HG03139 (cell line): ENCODE results near the gene CNR2.
A peak's percentile ranks its signal among the peaks of the same experiment; 100 is the strongest.
"Not testable (repeated sequence)": the region's sequence is repeated elsewhere in the genome, so short reads cannot be mapped to it uniquely, and the experiment has no call there.

Experiments used
- ATAC-seq: cut with Tn5 transposase; IDR thresholded peaks from one replicate; pipeline ENCODE4 v1.9.1; 2021; ENCODE audit not compliant: unreplicated experiment

Gene CNR2

DNA sequence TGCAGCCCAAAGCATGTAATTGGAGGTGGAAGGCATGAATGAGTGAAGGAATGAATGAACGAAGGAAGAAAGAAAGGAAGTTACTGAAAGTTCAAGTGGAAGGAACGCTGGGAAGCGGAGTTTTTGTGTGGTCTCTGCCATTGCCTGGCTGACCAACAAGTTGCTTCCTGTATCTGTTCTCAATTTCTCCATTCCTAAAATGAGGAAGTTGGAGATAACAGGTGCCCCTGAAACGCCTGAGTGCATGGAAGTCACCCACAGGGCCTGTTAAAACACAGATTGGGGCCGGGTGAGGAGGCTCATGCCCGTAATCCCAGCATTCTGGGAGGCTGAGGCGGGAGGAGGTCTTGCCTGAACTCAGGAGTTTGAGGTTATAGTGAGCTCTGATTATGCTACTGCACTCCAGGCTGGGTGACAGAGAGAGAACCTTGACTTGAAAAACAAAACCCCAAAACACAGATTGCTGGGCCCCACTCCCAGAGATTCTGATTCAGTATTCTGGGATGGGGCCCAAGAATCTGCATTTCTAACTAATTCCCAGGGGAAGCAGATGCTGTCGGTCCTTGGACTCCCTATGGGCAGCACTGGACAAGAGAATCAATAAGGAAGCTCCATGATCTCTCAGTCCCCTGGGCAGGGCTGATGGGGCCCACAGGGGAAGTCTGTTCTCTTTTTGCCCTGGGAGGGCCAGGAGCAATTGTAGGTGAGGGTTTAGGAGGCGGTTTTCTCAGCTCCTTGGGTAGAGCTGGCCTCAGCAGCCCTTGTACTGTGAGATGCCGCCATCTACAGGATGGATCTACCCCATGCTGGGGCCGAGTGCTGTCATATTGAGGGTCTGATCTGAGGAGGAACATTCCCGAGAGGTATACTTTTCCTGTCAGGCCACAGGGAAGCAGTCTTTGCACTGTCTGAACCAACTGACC is 3.3 kb upstream of the CNR2 start:
- peak; percentile 46 for ATAC-seq

DNA sequence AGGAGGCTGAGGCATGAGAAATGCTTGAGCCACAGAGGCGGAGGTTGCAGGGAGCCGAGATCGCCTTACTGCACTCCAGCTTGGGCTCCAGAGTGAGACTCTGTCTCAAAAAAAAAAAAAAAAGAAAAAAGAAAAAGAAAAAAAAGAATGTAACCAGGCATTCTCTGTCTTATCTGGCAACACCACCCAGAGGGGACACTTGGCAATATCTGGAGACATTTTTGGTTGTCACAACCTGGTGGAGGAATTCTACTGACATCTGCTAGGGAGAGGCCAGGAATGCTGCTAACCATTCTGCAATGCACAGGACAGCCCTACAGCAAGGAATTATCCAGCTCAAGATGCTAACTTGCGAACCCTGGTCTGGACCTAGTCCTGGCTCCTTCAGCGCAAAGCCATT is 2.3 kb upstream of the CNR2 start:
- ATAC-seq: no peak

DNA sequence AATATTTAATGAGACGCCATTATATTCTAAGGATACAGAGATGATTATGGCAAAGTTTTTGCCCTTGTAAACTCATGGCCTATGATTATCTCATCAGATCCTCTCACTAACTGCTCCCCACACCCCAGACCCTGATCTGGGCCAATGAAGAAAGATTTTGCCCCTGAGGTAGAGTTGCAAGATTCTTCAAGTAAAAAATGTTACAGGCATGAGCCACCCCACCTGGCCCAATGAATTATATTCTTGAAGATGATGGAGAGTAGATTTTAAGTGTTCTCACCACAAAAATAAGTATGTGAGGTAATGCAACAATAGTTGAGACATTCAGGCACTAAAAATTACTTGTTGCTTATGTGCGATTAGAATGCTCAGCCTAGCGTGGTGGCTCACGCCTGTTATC is 1.8 kb upstream of the CNR2 start:
- no peak for ATAC-seq

DNA sequence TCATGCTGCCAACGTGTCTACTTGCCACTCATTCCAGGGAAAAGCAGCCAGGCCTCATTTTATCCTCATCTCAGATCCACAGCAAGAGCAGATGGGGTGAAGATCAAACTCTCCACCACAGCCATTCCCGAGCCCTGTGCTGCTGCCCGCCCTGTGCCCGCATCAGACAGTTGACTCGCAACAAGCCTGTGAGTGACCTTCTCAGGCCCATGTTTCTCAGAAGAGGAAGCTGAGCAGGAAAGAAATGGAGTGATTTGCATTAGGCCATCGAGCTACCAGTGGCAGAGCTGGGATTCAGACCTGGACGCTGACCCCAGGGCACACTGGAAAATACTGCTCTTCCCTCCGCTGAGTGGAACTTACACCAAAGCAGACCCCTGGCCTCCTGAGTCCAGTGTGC is 1.2 kb downstream of the CNR2 start:
- no peak for ATAC-seq

DNA sequence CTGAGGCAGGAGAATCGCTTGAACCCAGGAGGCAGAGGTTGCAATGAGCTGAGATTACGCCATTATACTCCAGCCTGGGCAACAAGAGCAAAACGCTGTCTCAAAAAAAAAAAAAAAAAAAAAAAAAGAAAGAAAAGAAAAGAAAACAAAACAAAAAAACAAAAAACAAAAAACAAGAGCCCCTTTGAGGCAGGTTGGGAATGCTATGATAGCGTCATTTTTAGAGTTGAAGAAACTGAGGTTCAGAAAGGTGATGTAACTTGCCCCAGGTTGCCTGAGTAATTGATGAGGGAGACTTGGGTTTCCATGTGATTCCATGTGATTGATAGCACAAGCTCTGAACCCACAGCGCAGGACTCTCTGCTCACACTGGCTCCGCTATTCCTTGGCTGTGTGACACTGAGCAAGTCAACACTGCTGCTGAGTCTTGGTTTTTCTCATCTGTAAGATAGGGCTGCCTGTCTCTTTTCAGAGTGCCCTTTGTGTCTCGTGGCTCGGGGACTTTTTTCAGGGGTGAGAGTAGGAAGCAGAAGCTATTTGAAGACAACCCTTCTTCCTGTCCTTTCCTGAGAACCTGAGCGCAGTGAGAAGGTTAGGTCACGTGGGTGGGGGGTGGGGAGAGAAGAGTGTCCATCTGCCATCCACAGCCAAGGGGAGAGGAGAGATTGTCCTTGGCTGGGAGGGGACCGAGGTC is 2.5 kb downstream of the CNR2 start:
- ATAC-seq: no peak

DNA sequence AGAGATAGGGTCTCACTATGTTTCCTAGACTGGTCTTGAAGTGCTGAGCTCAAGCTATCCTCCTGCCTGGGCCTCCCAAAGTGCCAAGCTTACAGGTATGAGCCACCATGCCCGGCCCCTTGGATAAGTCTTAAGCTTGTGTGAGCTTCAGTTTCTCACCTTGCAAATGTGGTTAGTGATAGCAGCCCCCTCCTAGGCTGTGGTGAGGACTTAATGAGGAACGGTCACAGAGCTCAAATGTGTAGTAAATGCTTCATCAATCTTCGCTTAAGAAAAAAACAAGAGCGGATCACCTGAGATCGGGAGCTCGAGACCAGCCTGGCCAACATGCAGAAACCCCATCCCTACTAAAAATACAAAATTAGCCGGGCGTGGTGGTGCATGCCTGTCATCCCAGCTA is 3.0 kb downstream of the CNR2 start:
- no peak for ATAC-seq

DNA sequence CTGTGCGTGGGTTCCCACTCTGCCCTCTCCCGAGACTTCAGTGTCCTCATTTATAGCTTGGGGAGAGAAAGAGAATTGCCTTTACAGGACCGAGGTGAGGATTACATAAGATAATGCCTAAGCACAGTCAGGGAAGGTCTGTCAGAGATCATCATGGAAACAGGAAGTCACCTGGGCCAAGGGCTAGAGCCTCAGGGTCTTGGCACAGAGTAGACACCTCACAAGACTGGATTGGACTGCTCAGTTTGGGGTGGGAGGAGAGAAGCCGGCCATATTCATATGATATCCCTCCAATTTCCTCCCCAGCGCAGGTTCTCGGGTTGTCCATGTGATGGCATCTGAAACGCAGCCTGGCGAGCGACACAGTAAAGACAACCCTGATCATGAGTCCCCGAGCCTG is 3.8 kb downstream of the CNR2 start:
- ATAC-seq: no peak

DNA sequence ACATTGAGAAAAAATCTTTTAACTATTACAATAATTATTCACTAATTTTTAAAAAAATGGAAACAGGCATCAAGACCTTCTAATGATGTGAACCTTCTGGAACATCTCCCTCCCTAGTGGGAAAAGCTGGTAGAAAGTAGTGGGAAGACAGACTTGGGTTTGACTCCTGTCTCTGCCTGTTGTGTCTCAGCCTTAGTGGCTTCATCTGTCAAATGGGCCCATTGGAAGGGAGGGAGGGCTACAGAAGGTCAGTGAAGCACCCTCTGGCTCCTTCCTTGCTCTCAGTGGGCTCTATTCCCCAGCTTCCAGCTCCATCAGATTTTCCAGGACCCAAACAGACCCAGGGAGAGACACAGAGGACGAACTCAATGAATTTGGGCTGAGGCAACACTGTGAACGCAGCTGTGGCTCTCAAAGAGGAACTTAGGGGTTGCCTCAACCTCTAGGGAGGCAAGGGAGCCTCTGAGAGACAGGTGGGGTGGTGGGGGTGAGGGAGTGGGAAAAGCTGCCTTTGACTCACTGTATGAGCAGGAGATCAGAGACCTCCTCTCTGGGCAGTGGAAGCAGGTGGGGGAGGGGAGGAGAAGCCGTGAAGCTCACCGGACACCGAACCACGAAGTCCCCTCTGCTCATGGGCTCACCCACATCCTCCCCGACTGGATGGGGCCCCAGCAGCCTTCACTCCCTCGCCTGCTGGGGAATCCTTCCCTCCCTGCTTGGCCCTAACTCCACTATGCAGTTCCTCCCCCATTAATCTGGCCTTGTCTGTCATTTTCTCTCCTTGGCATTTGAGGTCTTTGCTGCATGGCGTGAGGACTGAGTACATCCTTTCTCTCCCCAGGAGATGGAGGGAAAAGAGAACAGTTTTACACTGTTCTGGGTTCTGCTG is 4.5 kb downstream of the CNR2 start:
- ATAC-seq: no peak

DNA sequence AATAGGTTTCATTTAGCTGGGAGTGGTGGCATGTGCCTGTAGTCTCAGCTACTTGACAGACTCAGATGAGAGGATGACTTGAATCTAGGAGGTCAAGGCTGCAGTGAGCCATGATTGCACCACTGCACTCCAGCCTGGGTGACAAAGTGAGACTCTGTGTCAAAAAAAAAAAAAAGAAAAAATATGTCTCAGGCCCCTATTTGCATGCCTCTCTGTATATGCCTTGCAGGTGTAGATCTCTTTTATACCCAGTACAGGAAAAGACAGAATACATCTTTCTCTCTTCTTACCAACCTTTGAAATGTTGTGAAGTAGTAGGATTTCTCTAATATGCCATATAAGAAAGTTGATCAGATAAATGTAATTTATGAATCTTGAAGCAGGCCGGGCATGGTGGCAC is 6.4 kb downstream of the CNR2 start:
- no peak for ATAC-seq

DNA sequence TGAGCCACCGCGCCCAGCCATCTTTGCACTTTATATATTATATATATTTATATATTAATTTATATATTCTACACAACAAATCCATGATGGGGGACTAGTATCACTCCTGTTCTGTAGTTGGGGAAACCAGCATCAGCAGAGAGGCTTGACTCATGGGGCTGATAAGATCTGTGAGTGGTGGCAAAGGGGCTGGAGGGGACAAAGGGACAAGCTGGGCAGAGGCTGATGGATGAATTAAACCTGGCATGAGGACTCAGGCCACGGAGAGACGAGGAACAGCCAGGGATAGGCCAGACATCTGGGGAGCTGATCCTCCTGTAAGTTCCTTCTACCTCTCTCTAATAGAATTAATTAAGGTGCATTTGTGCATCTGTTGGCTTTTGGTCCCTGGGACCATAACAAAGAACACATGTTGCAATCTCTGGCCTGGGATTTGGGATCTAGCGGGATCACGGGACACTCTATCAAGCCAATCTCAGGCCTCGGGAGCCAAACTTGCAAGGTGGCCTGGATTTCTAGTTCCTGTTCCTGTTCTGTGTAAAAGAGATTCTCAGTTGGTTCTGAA is 7.6 kb downstream of the CNR2 start:
- no peak for ATAC-seq

DNA sequence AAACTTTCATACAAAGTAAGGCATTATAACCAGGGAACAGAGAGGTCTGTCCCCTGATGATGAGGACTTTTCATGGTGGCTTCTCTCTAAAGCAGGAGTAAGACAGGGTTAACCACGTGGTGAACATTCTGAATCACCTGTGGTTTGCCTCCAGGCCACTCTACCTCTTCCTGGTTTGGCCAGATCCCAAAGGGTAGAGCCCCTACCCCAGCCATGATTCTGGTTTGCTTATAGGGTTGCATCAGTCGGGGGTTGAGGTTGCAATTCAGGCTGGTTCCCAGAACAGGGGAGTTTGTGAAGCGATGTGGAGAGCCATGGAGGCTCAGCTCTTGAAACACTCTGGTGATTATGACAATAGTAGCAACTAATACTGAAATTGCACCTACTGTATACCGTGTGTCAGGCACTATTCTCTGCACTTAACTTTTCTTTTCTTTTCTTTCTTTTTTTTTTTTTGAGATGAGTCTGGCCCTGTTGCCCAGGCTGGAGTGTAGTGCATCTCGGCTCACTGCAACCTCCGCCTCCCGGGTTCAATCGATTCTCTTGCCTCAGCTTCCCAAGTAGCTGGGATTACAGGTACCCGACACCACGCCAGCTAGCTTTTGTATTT is 8.3 kb downstream of the CNR2 start:
- peak; percentile 41 for ATAC-seq

DNA sequence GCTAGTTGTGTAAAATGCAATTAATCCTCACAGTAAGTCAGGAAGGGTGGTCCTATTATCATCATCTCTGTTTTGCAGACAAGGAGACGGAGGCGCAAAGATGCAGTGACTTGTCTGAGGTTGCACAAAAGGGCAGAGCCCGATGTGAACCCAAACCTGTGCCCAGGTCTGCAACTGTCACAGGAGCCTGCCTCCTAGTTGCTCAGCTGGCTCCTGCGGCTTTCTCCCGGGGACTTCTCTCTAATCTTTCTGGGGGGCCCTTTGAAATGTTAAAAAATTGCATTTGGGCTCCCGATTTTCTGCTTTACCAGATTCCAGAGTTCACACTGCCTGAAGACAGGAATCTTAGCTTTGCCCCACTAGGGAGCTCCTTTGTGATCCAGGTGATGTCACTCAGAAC is 9.4 kb downstream of the CNR2 start:
- ATAC-seq: no peak

DNA sequence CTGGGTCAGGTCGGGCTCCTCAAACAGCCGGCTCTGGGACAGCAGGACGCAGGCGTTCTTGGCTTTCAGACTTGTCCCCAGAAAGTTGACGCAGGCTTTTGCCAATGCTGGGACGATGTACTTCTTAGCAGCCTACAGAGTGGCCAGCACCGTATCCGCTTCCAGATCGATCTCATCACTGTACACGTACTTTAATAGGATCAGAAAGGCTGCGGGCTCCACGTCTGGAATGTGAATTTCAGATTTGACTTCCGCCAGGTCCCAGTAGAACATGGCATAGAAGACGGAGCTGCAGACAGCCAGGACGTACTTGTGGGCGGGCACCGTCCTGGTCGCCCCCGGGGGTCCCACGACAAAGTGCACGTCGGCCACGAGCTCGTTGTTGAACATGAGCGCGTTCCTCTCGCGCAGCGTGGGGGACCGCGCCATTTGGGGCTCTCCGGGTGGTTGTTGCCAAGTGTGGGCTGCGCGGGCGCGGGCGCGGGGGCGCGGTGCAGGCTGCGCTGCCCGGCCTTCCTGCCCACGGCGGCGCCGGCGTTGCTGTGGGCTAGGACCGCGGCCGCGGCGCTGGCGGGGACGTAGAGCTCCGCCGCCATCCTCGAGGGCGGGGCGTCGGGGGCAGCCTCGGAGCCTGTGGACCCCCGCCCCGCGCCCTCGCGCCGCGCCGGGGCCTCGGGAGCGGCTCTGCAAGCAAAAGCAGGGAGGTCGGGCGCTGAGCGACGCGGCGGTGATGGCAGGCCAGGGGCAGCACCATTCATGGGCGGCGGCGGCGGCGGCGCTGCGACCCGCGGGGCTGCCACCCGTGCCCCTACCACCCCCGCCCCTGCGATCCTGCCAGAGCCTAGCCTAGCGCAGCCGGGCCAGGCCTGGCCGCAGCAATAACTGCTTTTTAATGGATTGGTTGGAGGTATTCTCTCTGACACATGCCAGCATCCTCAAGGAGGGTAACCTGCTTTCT is 10.6 kb downstream of the CNR2 start:
- no peak for ATAC-seq

DNA sequence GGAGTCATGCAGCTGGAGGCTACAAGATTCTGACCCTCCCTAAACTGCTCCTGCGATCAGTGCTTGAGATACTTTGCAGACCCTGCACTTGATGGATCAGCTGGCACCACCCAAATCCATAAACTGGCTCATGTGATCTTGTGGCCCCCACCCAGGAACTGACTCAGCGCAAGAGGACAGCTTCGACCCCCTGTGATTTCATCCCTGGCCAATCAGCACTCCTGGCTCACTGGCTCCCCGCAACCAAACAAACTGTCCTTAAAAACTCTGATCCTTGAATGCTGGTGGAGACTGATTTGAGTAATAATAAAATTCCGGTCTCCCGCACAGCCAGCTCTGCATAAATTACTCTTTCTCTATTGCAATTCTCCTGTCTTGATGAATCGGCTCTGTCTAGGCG is 13.1 kb downstream of the CNR2 start:
- not testable (repeated sequence) for ATAC-seq

DNA sequence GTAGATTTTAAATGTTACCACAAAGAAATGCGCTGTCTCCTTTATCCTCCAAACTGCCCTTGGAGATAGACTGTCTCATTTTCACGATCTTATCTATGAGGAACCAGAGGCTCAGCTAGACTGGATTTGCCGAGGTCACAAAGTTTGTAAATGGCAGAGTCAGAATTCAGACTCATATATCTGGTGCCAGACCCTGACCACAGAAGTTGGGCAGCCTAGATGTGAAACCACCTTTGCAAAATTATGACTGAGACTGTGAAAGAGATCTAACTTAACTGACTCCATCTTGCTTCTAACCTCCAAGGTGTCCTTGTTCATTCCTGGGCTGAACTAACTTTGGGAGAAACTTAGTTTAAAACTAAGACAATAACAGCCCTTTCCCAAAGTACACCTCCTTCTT is 14.1 kb downstream of the CNR2 start:
- no peak for ATAC-seq

DNA sequence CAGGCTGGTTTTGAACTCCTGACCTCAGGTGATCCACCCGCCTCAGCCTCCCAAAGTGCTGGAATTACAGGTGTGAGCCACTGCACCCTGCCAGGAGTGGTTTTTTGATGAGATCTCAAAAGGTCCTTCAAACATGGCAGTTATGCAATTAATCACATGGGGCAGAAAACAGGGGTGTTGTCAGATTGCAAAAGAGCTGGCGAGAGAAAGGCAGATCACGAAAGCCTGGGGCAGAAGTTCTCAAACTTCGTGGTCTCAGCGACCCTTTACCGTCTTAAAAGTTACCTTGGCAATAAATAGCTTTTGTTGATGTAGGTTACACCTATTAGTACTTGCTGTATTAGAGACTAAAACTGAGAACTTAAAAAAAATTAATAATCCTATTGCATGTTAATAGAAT is 16.1 kb downstream of the CNR2 start:
- ATAC-seq: no peak

DNA sequence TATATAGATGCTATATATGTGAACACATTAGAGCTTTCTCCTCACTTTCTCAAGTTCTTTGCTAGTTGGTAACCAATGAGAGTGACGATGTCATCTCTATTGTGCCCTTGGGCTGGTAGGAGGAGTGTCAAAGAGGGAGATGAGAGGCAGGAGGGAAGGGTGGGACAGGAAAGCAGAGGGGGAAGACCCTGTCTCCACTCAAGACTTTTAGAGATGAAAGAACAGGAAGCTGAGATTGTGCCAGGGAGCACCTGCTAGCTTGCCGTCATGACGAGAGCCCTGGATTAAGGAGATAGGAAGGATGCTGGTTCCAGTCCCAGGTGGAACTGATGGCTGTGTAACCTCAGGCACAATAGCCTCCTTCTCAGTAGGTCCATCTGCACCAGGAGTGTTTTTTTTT is 16.7 kb downstream of the CNR2 start:
- no peak for ATAC-seq

DNA sequence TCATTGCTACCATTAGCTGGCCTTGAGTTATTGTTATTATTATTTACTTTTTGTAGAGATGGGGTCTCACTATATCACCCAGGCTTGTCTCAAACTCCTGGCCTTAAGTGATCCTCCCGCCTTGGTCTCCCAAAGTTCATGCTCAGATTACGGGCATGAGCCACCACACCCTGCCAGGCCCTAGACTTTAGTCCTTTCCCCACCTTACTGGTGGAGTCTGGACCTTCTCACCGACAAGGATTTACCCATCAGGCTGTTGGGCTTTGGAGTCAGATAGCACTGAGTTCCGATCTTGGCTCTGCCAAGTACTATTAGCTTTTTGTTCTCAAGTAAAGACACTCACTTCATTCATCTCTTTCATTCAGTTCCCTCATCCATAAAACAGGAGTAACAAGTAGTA is 17.2 kb downstream of the CNR2 start:
- ATAC-seq: no peak

DNA sequence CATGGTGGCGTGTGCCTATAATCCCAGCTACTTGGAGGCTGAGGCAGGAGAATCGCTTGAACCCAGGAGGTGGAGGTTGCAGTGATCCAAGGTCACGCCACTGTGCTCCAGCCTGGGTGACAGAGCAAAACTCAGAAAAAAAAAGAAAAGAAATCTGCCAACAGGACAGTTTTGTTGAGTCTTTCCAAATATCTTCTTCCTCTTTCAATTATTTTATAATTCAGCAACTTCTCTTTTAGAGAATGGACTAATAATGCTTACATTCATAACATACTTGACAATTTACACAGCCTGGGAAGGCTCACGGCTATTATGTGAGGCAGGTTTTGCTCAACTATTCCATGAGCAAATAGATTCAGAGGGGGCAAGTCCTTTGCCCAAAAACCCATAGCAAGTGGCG is 18.1 kb downstream of the CNR2 start:
- ATAC-seq: no peak

DNA sequence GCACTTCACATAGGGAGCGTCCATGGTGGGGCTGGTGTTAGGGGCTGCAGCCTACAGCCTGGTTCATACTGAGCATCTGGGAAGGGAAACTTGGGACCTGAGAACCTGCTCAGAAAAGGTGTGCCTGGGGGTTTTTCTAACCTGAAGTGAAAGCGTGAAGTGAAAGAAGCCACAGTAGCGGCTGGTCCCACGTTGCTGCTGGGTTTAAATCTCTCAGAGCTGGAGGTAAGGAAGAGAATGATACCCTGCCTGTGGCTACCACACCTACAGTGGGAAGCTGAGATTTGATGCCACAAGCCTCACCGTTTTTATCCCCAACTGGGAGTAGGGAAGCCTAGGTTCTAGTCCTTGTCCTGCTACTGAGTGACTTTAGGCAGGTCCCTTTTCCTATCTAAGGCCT is 24.1 kb downstream of the CNR2 start:
- ATAC-seq: no peak
